ENCODE results near the gene TNPO1.
A peak's percentile ranks its signal among the peaks of the same experiment; 100 is the strongest.

Gene TNPO1

DNA sequence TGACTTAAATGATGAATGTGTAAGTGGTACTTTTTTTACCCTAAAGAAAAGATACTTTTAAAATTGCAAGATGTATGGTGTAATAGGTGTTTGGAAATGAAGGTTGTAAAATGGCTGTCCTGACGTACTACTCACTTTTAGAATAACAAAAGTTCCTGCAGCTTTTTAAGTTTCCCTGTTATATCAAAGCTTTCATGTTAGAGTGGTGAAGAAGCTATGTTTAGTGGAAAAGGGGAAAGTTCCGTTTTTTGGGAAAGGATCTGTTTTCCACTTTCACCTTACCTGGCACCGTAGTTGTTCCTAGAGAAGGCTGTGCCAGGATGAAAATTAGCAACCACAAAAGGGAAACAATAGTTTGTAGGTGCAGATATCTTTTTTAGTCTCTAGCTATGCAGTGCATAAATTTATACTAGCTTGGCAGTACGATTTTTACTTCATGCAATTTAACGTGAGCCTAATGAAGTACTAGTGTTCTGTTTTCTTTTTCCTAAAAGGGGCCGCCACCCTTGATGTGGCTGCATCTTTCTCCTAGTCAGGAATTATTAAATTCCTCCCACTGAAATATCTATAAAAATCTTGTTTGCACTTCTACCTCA lies 1.3 kb downstream of the TNPO1 start:
- peak; percentile 55 for FAIRE-seq

DNA sequence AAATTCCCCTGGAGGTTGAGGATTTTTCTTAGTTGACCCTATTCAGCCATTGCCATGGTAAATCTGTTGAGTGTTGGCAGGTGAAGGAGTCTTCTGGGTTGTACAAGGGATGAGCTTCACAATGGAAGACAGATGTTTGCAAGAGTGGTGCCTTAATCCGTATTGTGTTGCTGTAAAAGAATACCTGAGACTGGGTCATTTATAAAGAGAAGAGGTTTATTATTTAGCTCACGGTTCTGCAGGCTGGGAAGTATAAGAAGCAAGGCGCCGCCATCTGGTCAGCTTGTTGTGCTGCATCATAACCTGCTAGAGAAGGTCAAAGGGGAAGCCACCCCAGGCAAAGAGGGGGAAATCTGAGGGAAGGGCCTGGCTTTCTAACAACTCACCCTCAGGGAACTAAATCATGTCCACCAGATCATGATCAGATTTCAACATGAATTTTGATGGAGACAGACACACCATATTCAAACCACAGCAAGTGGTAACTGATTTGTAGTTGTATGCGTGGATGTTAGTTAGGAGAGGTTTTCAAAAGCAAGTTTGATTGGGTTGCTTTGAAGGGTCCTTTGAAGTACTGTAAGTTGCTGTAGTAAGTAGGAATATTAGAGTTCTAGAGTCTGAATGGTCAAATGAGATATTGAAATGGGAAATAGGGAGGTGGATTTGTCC lies 2.5 kb downstream of the TNPO1 start:
- DNase-seq (ENCODE audit: insufficient read length, low spot score) (peak; percentile 19), FAIRE-seq (peak; percentile 88)

More for the DNA sequence above, 1.3 kb downstream of the TNPO1 start:
- no peak for DNase-seq (ENCODE audit: insufficient read length, low spot score)

DNA sequence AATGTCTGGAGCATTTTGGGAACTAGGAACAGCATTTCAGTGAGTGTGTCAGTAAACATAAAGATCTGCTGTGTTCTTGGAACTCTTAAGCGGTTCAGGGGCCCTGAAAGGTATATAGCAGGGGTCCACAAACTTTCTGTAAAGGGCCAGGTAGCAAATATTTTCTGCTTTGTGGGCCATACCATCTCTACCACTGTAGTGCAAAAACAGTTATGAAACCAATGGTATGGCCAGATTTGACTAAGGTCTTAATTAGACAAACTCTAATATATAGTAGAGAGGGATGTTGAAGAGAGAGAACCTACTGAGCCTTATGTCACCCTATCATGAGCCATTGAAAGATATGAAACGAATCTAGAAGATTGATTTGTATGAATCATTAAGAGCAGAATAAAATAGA lies 5.3 kb downstream of the TNPO1 start:
- no peak for DNase-seq (ENCODE audit: insufficient read length, low spot score)
- FAIRE-seq, result peak; percentile 82

DNA sequence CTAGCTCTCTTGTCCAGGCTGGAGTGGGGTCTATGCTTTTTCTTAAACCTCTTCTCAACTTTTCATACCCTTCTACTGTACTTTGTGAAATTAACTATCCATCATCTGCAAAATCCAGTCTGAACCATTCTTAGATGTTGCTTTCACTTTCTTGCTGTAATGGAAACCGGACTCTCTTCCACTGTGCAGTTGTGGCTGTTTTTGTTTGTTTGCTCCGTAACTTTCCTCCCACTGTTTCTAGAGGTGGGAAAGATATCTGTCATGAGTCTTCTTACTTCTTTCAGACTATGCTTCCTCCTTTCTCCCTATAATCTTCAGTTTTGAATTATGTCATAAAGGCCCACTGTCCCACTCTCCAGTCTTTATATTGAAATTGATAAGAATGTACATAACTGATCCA lies 6.5 kb downstream of the TNPO1 start:
- FAIRE-seq (peak; percentile 59), DNase-seq (ENCODE audit: insufficient read length, low spot score) (no peak)

DNA sequence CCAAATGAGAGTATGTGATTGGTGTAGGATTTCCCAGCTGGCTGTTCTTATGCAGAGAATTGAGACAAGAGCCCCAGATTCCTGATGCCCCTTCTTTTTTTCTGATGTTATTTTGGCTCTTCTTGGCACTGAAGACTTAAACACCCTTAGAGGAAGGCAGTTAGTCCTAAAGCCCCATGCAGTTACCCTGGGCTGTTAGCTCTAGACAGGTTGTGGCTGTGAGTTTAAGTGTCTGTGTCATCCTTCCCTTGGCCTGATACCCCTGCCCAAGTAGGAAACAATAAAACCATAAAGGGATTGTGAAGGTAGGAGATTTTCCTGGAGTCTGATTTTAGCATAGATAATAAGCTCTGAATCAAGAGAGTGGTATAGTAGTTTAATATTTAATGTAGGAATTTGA lies 13.2 kb downstream of the TNPO1 start:
- DNase-seq (ENCODE audit: insufficient read length, low spot score), result no peak
- FAIRE-seq, result no peak

DNA sequence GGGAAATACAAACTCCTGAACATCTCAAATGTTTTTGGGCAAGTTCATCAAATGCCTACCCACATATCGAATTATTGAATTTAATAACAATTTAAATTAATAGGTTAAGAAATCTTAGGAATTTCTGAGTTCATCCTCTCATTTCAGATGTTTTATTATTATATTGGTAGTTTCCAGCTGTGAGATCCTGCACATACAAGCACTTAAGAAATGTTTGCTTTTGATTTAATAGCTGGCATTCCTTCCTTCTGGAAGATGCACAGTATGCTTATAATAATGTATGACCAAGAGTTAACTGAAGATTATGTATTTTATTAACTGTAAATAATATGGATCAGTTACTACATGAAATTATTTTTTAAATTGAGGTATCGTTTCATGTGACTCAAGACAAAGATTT lies 13.9 kb downstream of the TNPO1 start:
- DNase-seq (ENCODE audit: insufficient read length, low spot score), result no peak
- no peak for FAIRE-seq

DNA sequence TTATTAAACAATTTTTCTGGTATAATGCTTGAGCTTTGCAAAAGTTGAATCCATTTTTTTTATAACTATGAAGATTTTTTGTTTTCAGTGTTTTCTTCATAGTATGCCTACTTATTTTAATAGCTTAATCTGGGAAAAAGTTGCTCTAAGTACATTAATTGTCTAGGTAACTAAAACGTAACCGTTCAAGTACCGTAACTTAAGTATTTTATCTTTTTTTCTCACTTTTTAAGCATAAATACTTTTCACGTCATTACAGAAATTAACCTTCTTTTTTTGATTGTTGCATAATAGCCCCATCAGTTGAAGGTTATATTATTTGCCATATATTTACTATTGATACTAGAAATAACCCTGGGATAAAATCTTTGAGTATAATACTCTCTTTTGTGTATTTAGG lies 15.2 kb downstream of the TNPO1 start:
- no peak for FAIRE-seq

DNA sequence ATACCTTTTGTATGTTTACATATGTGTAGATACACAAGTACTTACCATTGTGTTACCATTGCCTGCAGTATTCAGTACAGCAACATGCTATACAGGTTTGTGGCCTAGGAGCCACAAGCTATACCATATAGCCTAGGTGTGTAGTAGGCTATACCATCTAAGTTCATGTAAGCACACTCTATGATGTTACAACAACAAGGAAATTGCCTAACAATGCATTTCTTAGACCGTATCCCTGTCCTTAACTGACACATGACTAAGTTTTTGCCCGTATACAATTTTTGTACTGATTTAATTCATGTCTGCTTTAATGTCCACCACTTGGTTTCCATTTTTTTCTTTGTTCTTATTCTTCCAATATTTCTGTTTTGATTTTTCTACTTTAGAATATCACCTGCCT lies 18.5 kb downstream of the TNPO1 start:
- FAIRE-seq (no peak), DNase-seq (ENCODE audit: insufficient read length, low spot score) (no peak)

More for the DNA sequence above, 15.2 kb downstream of the TNPO1 start:
- DNase-seq (ENCODE audit: insufficient read length, low spot score), result no peak

DNA sequence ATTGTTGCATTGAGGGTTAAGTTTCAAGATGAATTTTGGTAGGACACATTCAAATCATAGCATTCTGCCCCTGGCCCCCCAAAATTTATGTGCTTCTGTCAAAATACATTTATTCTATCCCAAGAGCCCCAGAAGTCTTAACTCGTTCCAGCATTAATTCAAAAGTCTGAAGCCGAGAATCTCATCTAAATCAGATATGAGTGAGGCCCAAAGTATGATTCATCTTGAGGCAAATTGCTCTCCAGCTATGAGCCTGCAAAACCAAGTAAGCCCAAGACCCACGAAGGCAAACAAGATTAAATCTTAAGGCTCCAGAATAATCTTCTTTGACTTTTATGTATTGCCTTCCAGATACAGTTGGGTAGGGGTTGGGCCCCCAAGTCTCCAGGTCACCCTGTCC lies 19.2 kb downstream of the TNPO1 start:
- FAIRE-seq (no peak), DNase-seq (ENCODE audit: insufficient read length, low spot score) (no peak)

DNA sequence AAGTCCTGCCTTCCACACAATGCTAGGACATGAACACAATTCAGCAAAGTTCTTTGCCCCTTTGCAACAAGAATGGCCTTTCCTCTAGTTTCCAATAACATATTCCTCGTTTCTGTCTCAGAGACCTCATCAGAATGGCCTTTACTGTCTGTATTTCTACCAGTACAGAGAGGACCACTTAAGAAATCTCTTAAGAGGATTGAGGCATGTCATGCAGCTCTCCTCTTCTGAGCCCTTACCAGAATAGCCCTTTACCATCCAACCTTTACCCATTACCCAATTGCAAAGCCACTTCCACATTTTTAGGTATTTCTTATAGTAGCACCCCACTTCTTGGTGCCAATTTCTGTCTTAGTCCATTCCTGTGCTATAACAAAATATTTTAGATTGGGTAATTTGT lies 20.3 kb downstream of the TNPO1 start:
- FAIRE-seq, result no peak
- DNase-seq (ENCODE audit: insufficient read length, low spot score), result no peak

DNA sequence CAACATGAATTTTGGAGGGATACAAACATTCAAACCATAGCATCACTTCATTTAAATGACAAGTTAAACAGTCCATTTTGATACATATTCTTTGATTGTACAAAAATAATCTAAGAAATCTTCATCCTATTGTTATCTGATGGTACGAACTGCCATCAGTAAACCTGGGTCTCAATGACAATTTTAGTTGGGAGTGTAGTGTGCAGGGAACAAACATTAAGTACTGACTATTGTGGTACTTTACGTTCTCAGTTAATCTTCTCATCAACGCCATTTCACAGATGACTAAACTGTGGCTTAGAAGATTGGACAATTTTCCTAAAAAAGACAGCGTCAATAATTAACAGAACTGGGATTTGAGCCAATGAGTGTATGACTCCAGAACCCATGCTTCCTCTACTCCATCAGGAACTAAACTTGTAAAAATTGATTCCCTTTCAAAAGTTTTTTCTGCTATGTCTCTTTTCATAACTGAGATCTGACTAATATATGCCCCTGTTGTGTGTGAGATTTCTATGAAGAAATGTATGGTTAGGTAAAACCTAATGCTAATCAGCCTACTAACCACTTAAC lies 21.1 kb downstream of the TNPO1 start:
- FAIRE-seq, result no peak
- DNase-seq (ENCODE audit: insufficient read length, low spot score), result no peak

DNA sequence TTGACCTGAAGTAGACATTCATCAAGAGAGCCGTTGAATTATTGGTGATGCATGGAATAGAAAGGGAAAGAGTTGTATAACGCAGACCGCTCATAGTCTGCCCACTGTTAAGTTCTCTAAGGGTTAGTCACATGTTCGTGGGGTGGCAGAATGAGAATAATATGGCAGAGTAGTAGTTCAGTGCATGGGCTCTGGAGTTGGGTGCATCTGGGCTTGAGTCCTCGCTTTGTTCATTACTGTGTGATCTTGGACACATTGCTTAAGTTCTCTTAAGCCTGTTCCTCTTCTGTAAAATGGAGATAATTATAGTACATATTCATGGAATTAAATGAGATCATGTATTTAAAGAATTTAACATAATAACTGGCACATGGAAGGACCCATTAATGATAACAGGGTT lies 23.6 kb downstream of the TNPO1 start:
- no peak for FAIRE-seq
- DNase-seq (ENCODE audit: insufficient read length, low spot score), result no peak

DNA sequence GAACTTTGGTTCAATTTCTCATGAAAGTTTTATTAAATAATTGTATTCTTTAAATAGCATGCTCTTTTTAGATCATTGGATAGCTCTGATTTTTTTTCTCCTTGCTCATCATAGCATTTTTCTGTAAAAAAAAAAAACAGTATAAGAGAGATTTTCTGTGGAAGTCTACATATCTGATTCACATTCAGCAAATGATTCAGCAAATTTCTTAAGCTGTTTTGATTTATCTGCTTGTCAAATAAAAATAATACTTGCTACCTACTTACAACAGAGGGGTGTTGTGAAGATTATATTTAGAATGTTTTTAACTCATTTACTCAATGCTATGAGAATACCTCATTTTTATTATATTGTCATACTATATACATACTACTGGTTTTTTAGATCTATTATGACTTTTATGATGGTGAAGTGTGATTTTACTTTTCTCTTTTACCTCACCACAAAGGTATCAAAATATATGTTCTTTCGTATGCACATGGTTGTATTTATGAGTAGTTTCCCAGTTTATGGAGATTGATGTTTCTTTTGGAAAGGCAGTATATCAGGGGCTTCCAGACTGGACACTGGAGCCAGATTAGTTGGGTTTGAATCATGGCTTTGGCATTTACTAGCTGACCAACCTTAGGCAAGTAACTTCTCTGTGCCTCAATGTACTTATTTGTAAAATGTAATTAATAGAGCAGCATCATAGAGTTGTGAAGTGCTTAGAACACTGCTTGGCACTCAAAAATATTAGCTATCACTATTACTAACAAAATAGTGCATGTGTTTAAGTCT lies 25.5 kb downstream of the TNPO1 start:
- FAIRE-seq, result no peak
- DNase-seq (ENCODE audit: insufficient read length, low spot score), result no peak

DNA sequence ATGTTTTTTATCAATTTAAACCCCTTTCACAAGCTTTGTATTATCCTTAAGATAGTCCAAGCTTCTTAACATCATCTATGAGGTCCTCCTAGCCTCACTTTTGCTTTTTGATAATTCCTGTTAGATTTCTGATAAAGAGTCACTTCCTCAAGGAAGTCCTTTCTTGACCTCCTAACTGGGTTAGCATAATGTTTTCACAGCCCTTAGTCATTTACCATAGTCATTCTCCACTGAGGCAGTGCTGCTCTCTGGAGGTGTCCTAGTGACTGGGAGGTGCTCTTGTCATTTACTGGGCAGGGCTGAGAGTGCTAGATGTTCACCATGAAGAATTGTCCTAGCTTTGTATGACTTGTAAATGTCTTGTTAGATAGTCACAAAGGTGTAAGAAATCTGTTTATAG lies 26.4 kb downstream of the TNPO1 start:
- DNase-seq (ENCODE audit: insufficient read length, low spot score) (no peak), FAIRE-seq (no peak)

DNA sequence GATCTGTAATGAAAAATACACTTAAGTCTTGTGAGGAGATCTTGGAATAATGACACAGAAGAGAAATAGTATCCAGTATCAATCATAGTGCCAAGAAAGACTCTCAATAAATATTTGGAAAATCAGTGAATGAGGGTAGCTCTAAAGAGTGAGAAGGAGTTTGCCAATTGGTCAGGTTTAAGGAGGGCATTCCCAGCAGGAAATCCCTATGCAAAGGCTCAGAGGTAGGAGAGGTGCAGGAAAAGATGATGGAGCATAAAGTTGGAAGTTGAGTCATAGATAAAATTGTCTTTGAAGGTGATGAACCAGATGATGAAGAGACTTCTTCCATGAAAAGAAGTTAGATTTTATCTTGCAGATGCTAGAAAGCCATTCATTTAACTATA lies 27.8 kb downstream of the TNPO1 start:
- DNase-seq (ENCODE audit: insufficient read length, low spot score) (no peak), FAIRE-seq (peak; percentile 68)

DNA sequence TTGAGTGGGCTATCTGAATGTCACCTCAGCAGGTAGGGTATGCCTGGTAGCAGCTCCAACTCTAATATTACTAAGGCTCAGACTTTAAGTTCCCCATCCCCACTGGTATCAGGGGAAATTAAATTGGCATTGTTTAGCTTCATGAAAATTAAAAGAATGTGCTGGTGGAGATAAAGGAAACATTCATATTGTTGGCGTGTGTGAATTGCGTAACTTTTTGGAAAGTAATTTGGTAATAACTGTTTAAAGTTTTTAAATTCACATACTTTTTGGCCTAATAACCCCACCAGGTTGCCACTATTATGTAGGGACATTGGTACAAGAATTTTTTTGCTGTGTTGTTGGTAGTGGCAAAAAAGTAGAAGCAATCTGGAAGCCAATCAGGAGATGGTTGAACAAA lies 29.4 kb downstream of the TNPO1 start:
- DNase-seq (ENCODE audit: insufficient read length, low spot score) (no peak), FAIRE-seq (no peak)

DNA sequence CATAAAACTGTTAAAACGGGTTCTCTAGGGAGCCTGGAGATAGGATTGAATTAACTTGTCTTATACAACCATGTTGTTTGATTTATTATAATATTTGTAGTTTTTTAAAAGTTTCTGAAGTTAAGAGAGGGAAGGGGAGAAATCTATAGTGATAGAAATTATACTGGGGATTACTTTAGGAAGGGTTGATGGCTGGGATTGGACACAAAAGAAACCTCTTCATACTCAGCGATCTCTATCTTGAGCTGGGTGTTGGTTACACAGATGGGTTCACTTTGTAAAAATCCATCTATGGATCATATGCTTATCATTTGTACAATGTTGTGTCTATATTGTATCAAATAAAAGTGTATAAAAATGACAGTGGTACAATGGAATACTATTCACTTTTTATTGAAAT lies 30.0 kb downstream of the TNPO1 start:
- FAIRE-seq, result no peak
- DNase-seq (ENCODE audit: insufficient read length, low spot score), result no peak

DNA sequence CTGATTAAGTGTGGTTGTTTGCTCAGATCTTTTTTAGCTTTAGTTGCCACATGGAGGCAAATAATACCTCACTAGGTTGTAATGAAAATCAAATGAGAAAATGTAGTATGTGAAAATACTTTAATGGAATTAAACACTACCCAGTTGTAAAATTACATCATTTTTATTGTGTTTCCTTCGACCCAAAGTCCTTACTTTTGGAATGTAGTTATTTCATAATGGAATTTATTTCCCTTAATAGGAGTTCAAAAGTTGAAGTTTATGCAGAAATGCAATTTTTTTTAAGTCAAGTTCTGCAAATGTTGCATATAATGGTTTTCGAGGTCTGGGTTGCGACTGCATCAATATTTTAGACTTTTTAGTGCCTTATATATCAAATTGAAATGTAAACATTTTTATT lies 31.0 kb downstream of the TNPO1 start:
- no peak for FAIRE-seq

DNA sequence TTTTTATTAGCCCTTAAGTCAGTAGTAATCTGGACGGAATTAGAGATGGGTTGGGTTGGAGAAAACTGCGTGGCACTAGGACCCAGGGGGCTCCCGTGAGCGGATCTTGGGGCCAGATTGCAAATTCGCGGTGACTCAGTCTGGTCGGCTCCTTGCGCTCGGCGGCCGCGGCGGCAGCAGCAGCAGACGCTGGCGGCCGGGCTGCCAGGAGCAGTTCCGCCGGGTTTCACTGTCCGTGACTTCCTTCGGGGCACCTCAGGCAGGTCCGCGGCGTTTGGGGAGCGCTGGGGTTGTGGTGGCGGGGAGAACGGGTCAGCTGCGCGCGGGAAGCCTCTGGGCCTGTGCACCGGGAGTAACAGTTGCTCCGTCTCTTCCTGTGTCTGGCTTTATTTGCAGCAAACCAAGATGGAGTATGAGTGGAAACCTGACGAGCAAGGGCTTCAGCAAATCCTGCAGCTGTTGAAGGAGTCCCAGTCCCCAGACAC lies 31.6 kb downstream of the TNPO1 start:
- peak; percentile 62 for DNase-seq (ENCODE audit: insufficient read length, low spot score)
- peak; percentile 93 for FAIRE-seq

More for the DNA sequence above, 31.0 kb downstream of the TNPO1 start:
- DNase-seq (ENCODE audit: insufficient read length, low spot score), result no peak

DNA sequence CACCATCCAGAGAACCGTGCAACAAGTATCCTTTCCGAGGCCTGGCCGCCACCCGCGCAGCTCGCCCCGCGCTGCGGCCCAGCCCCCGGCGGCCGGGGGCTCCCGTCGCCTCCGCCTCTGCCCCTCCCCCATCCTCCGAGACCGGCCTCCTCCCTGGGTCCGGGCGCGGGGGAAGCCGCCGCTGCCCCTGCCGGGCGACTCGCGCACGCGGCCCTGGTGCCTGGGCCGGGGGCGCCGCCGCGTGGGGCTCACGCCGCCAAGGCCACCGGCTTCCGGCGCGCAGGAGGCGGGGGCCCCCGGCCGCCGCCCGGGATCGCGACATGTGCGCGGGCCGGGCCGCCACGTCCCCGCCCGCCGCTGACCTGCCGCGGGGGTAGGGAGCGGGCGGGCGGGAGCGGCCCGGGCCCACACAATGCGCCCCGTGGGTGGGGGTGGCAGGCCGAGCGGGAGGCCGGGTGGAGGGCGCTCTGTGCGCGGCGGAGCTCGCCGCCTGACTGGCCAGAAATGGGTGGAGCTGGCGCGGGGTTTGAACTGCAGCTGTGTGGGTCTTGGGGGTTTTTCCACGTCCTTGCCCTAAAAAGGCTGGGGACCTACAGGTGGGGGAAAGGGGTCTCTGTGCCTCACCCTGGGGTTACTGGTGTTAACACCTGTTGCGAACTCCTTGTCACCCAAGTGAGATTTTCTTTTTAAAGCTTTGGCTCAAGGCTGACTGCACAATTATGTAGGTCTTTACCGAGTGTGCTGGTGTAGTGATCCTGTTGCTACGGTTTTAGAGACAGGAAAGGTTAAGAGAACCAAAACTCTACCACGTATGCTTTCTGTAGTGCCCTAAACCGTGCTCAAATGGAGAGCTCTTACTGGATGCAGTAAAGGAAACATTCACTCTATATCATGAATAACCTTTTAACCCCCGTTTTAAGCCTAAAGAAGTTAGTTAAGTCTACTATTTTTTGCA lies 32.3 kb downstream of the TNPO1 start:
- peak; percentile 84 for FAIRE-seq

More for the DNA sequence above, 32.3 kb downstream of the TNPO1 start:
- DNase-seq (ENCODE audit: insufficient read length, low spot score), result peak; percentile 44

Data from GM19239 (cell line).